Bronchial epithelial cell (primary cell): ENCODE data around the gene SLC14A1. TPM values are rescaled to one million over a fixed set of nuclear protein-coding genes. Genes with fewer than 3 reads are reported as not detected.

Experiments used
- DNase-seq: peaks from one replicate; pipeline ENCODE4 v3.0.0-alpha.2; 2010; ENCODE audit warnings: low read depth
- FAIRE-seq: peaks from 2 replicates; lab custom pipeline; 2011; peaks lifted over from hg19 to GRCh38; lab: Jason Lieb, UNC
- H3K27me3 ChIP-seq: 2 replicates; pipeline ENCODE4 v1.5.1; 2011; ENCODE audit warnings: low read length; ENCODE audit not compliant: control insufficient read depth, insufficient read depth
- H3K36me3 ChIP-seq: 2 replicates; pipeline ENCODE4 v1.5.1; 2011; ENCODE audit warnings: low read length; ENCODE audit not compliant: control insufficient read depth, insufficient read depth
- H3K4me3 ChIP-seq: 2 replicates; pipeline ENCODE4 v1.5.1; 2011; ENCODE audit warnings: mild to moderate bottlenecking, low read depth, low read length, control low read depth
- total RNA-seq: library from RNA; depleted of rRNA; stranded (reverse); fragments of >200 nt; gene quantifications from 2 replicates; pipeline ENCODE4 v1.2.1, GENCODE V29; 2014
- TF ChIP-seq, protein P1 (sequence below): IDR thresholded peaks from 2 replicates; pipeline ENCODE4 v1.5.1; 2011; ENCODE audit warnings: mild to moderate bottlenecking, moderate library complexity, low read length, control low read depth, inconsistent platforms; ENCODE audit not compliant: insufficient read depth, severe bottlenecking

Gene SLC14A1
- total RNA-seq, 1 donor from 2014 or later, result not detected

DNA sequence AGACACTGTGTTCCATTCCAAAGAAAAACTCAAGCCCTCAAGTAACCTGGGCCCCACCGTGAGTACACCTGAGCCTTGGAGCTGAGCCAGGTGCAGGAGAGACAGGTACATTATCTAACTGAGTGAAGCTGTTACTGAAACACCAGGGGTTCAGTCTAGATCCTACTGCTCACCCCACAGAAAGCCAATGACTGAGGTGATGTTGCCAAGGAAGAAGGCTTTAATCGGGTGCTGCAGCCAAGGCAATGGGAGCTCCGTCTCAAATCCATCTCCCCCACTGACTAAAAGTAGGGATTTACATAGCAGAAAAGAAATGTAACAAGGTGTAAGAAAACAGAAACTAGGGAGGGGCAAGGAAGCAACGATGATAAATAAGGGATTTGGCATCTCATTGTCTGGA, 15.2 kb upstream of the SLC14A1 start:
- no peaks in the 10 kb centered on the region for H3K36me3 ChIP-seq
- no peak overlapping the region for H3K4me3 ChIP-seq
- no peak for DNase-seq
- FAIRE-seq, result no peak
- no peaks in the 10 kb centered on the region for H3K27me3 ChIP-seq
- TF ChIP-seq, protein P1, sequence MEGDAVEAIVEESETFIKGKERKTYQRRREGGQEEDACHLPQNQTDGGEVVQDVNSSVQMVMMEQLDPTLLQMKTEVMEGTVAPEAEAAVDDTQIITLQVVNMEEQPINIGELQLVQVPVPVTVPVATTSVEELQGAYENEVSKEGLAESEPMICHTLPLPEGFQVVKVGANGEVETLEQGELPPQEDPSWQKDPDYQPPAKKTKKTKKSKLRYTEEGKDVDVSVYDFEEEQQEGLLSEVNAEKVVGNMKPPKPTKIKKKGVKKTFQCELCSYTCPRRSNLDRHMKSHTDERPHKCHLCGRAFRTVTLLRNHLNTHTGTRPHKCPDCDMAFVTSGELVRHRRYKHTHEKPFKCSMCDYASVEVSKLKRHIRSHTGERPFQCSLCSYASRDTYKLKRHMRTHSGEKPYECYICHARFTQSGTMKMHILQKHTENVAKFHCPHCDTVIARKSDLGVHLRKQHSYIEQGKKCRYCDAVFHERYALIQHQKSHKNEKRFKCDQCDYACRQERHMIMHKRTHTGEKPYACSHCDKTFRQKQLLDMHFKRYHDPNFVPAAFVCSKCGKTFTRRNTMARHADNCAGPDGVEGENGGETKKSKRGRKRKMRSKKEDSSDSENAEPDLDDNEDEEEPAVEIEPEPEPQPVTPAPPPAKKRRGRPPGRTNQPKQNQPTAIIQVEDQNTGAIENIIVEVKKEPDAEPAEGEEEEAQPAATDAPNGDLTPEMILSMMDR, result no peak

DNA sequence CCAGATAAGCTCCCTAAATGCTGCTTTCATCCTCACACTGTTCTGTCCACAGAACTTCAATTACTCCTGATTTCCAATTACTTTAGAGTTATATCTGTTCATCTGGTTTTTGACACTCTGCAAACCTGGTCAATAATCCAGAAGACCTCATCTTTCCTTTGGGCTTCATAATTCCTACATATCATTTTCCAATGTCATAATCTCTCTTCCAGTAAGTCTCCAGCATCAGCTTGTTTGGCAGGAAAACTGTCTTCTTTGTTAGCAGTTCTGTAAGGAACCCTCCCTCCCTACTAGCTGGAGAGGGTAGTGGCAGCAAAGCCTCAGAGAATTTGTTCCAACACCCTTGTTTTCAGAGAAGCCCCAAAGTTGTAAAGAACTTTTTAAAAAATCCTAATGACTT, 11.9 kb upstream of the SLC14A1 start:
- TF ChIP-seq, protein P1, result no peak
- FAIRE-seq, result no peak
- H3K27me3 ChIP-seq, result no peaks in the 10 kb centered on the region
- DNase-seq, result no peak
- no peaks in the 10 kb centered on the region for H3K36me3 ChIP-seq
- H3K4me3 ChIP-seq, result no peak overlapping the region

DNA sequence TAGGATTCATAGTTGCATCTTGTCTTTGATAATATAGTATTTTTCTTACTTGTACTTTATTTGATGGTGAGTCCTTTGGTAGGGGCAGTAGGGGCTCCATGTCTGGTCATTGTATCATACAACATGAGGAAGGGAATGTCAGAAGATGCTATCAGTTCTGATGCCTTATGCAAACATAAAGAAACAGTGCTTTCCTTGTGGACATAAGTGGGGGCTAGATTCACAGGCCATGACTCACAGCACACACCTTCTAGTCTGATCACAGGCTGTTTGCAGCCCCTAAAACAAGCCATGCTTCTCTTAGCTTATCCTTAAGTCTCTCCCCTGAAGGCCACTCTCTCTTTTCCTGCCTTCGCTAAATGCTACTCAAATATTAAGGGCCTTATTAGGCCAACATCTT, 10.7 kb upstream of the SLC14A1 start:
- Histone ChIP-seq H3K36me3 (no peaks in the 10 kb centered on the region), H3K4me3 (no peak overlapping the region), H3K27me3 (no peaks in the 10 kb centered on the region)
- TF ChIP-seq, protein P1, result no peak
- FAIRE-seq, result no peak
- peak; percentile 9 for DNase-seq

DNA sequence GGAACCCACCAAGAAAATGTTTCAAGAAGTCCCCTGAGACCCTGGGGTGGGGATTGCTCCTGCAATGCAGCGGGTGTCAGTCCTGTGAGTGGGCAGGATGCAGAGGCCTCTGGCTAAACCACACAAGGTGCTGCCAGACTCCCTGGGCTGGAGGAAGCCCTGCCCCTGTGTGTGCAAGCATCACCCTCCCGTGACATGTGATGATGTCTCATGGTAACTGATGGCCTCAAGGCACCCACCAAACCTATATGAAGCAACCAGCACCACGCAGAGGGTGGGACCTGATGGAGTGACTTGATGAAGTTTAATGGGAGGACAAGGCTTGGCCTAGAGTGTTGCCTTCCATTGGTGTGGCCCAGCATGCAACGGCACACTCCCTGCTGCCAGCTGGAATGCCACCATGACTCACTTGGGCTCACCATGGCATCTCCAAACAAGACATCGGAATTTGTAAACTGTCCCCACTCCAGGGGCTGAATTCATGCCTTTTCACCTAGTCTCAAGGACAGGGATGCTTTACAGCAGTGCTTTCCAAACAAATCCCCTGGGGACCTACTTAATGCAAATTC, 8.7 kb upstream of the SLC14A1 start:
- DNase-seq, result no peak
- FAIRE-seq, result peak; percentile 96

DNA sequence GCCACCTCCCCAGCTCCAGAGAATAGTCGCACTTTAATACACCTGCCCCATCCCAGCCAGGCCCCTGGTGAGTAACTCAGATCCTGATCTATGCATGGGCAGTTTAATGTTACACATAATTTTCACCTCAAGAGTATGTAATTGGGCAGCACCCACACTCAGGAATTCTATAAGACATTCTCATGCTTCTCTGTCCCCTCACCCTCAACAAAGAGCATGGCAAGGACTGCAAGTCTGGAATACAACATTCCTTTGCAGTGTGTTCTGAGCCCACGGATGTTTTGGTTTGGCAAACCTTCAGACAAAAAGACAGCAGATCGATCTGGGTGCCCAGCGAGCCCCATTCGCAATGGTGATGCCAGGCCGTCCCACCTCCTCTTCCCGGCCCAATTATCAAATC, 4.9 kb upstream of the SLC14A1 start:
- no peak for DNase-seq
- no peaks in the 10 kb centered on the region for H3K27me3 ChIP-seq
- H3K4me3 ChIP-seq, result no peak overlapping the region
- no peak for FAIRE-seq
- TF ChIP-seq, protein P1, result no peak
- H3K36me3 ChIP-seq, result no peaks in the 10 kb centered on the region

More for the DNA sequence above, 8.7 kb upstream of the SLC14A1 start:
- H3K27me3 ChIP-seq, result no peaks in the 10 kb centered on the region
- no peak overlapping the region for H3K4me3 ChIP-seq
- TF ChIP-seq, protein P1, result no peak
- no peaks in the 10 kb centered on the region for H3K36me3 ChIP-seq

DNA sequence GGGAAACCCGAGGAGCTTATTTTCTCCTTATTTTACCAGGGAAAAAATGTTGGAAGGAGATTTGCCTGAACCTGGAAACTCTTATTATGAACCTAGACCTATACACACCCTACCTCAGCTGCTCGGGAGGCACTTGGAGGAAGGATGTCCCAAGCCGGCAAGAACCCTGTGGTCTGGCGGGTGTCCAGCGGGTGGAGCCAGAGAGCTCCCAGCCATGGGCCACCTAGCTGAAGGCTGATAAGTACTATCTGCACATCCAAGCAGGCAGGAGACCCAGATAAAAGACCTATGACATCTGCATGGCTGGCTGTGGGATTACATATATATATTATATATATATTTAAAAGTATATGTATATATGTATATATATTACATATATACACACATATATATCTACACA, 1.1 kb upstream of the SLC14A1 start:
- Histone ChIP-seq H3K36me3 (no peaks in the 10 kb centered on the region), H3K27me3 (no peaks in the 10 kb centered on the region), H3K4me3 (no peak overlapping the region)
- FAIRE-seq, result no peak
- DNase-seq, result peak; percentile 73
- TF ChIP-seq, protein P1, result peak; percentile 88
